NCI-H2227 treated with DMSO at 0.1 percent for 48 hours (cell line): Measurements from ENCODE around the gene UST.
A peak's percentile ranks its signal among the peaks of the same experiment; 100 is the strongest.
"Not testable (repeated sequence)": the region's sequence is repeated elsewhere in the genome, so short reads cannot be mapped to it uniquely, and the experiment has no call there.

ENCODE experiments used
- DNase-seq: peaks from one replicate; lab custom pipeline; 2025; lab: John Stamatoyannopoulos, UW

UST gene

GRCh38 chr6:148951662-148952061, 204.8 kb downstream of the UST start:
- no peak for DNase-seq

- DNase-seq, result no peak
These were observed 205.6 kb downstream of the UST start for GRCh38 chr6:148952147-148953035.

DNA sequence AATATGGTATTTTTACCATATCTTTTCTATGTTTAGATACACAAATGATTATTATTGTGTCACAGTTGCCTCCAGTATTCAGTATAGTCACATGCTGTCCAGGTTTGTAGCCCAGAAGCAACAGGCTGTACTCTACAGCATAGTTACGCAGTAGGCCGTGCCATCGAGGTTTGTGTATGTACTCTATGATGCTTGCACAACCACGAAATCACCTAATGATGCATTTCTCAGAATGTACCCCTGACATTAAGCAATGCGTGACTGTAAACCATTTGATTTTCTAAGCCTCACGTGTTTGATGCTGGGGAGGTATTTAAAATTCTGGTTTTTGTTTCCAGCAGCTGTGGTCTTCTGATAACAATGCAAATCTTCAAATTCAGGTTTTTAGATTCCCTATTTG, 207.6 kb downstream of the UST start:
- DNase-seq, result no peak

DNA sequence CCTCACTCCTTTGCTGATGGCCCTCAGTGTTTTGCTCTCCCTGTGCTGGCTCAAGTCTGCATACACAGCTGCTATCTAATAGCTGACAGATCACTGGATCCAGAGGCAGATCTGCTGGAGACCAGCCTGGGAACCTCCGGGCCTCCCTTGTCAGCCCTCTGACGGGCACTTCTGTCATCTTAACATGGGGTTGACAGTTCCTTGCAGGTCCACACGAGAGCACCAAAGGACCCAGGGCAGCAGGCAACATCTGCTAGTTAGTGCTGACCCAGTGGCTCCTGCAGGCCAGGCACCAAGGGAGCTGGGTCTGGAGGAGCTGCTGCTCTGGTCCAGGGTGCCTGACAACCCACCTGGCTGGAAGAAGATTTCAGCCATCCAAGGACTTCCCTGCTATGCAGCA, 208.1 kb downstream of the UST start:
- DNase-seq, result no peak

- no peak for DNase-seq
These were observed 208.6 kb downstream of the UST start for GRCh38 chr6:148955441-148955840.

DNA sequence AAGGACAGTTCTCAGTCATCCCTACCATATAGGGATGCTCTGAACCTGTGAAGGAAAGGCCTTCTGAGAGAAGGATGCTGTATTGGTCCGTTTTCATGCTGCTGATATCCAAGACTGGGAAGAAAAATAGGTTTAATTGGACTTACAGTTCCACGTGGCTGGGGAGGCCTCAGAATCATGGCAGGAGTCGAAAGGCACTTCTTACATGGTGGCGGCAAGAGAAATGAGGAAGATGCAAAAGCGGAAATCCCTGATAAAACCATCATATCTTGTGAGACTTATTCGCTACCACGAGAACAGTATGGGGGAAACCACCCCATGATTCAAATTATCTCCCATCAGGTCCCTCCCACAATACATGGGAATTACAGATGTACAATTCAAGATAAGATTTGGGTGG, 209.3 kb downstream of the UST start:
- DNase-seq, result not testable (repeated sequence)

- DNase-seq, result no peak
These were observed 210.9 kb downstream of the UST start for GRCh38 chr6:148957752-148958151.

- no peak for DNase-seq
These were observed 212.2 kb downstream of the UST start for GRCh38 chr6:148959008-148959407.

GRCh38 chr6:148959501-148959900, 212.7 kb downstream of the UST start:
- DNase-seq, result no peak

DNA sequence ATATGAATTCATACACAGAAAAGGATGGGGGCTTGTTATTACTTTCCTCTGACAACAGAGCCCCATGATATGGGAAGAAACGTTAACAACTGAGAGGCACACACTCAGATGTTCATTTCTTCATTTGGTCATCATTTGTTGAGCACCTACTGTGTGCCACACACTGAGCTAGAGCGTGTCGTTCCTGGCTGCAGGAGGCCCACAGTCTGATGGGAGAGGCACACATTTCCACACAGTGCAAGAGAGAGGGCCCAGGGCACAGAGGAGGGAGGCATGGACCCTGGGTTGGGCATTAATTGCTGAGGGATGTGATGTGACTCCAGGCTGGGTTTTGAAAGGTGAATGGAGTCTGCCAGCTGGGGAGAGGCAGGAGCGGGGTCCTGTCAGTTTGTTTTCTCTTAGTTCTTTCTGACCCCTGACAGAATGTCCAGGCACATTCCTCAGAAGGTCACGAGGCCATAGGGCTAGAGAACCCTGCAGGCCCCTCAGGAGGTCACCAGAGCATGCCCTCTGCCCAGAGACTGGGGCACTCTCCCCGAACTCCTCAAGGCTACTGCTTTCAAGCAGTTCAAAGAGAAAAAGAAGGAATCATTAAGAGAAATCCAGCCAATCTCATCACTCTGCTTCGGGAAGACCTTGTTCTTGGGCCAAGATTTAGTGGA, 216.2 kb downstream of the UST start:
- no peak for DNase-seq

DNA sequence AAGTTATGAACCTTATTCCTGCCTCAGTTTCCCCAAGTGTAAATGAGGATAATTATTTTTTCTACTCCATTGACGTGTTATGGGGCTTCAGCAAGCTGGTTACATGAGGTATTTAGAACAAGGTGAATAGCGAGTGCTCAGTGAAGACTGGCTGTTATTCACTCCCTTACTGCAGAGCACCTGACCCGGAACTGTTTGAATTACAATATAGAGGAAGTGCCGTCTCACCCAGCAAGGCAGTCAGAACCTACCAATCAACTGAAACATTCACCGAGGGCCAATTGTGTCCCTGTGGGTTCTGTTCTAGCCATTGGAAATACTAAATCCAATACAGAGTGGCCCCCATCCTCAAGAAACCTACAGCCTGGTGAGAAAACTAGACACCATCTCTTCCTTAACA, 216.9 kb downstream of the UST start:
- no peak for DNase-seq

- DNase-seq, result no peak
These were observed 217.6 kb downstream of the UST start for GRCh38 chr6:148964467-148964866.

GRCh38 chr6:148965287-148965686, 218.5 kb downstream of the UST start:
- DNase-seq, result no peak

DNA sequence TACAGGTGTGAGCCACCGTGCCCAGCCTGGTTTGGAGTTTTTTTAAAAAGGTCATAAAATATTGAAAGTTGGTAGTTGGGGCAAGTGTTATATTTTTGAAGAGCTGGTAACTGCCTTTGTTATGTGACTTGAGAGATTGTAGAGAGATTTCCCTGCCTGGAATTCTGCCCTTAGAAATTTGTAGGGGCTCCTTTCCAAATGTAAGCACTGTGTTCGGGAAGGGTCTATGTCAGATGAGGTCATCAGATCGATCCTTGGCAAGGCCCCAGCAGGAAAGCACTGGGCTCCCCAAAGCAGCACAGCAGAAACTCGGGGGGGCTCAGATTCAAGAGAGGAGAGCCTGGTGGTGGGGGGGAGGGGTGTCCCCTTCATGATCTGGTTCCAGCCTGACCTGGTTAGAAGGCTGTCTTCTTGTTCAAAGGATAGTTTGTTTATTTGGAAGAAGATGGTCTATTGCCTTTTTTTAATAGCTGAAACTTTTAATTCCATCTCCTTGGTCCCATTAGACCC, 220.2 kb downstream of the UST start:
- no peak for DNase-seq

GRCh38 chr6:148967541-148967956, 220.7 kb downstream of the UST start:
- DNase-seq, result no peak

DNA sequence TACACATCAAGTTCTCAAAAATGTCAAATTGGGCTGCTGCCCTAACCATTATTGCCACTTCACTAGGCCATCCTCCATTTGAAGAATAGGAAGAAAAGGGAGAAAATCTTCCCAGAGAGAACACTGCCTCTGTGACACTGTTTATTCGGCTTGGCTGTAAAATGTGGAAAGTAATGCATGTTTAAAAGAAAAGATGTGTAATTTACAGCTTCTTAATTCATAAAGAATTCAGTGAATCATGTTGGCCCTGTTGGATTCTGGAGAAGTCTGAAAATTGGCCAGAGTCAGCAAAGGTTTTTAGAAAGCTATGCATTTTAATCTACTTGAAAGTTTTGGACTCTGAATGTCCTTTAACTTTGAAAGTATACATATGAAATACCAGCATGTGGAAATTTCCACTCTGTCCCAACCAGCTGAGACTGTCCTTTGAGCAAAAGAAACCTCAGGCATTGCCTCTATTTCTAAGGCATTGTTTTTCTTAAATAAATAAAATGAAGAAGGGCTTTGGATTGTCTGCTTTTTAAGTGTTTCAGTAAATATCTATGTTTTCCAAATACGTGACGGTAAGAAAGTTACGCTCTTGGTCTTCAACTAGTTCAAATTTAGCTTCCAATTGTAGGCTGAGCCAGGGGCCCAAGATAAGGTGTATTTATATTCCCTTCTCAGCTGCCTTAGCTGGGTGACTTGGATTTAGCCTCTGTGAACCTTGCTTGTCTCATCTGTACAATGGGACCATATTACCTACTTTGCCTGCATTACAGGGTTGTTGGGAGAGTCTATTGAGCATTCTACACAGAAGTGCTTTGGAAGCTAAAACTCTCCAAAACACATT, 222.2 kb downstream of the UST start:
- DNase-seq, result no peak

DNA sequence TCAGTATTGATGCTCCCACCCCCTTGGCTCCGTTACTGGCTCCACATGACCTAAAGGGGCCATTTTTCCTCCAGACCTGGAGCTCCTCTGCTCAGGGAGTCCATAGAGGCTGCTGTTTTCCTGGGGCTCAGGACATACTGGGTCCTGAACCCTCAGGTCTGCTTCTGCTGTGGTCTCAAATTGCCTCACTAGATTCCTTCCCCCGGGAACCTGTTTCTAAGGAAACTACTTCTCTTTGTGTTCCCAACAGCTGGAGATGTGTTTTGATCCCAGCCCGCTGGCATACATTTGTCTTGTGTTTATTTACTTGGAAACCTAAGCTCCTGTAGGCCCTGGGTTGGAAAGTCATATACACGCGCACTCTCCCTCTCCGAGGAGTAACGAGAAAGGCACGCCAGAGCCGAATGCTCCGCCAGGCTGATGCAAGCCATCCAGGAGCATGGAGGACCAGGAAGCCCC, 222.8 kb downstream of the UST start:
- DNase-seq, result no peak

DNA sequence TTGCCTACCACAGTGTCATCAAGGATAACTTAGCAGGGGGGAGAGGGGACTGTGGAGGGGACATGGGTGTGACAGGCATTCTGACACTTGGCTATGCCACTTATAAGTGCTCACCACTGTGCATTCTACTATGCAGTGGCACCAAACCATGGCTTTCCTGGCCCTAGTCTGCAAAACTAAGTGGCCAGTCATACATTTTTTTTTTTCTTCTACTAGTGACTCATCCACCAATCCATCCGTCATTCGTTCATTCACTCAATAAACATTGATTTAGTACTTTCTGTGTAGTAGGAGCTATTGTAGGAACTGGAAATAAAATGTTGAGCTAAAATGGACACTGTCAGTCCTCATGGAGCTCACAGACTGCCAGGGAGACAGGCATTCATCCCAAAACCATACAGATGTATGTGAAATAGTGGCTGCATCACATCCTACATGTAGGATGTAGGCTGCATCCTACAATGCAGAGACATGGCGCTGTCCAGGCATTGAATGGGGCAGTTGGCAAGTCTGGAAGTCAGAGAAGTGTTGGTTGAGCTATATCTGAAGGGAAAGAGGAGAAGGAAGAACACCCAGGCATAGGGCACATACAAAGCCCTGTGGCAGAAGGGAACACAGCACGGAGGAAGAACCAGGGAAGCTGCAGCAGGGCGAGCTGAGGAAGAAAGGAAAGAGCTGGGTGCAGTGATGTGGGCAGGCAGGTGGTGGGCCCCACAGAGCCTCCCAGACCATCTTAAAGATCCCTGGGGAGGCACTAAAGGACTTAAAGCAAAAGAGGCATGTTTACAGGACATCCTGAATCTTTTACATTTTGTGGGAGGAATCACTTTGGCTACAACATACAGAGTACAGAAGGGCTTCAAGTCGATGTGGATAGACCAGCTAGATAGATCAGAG, 224.4 kb downstream of the UST start:
- no peak for DNase-seq

GRCh38 chr6:148972481-148972880, 225.7 kb downstream of the UST start:
- DNase-seq, result no peak

- DNase-seq, result peak; percentile 9
These were observed 226.8 kb downstream of the UST start for GRCh38 chr6:148973538-148974208.

GRCh38 chr6:148974351-148974750, 227.5 kb downstream of the UST start:
- DNase-seq, result no peak
